Measurements from ENCODE around the gene USH1G. TPM values are rescaled to one million over a fixed set of nuclear protein-coding genes. Genes with fewer than 3 reads are reported as not detected.

USH1G gene
- total and polyA plus RNA-seq, 2 of the 13 experiments (the other 11 are each of a cell fraction or from before 2014, with no cell fraction given) = 0.04 TPM; not detected in 1

DNA sequence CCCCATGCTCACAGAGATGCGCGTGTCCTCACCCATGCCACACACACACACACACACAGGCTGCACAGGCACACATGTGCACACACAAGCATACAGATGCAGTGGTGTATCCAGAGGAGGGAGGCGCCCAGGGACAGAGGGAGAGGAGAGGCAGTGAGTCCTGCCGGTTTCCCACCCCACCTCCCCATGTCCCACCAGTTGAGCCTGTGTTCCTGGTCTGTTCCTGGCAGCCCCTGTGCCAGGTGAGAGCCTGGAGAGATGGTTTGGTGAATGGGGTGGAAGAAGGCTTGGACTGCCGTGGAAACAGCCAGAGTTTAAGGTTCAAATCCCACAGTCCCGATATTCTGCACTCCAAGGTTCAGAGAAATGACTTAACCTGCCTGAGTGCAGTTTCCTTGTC, 19.4 kb downstream of the USH1G start:
- no TSS peak for BruUV-seq (replicated peaks)
- ATAC-seq (no peak; the same call in 2 of the 3 replicates), FAIRE-seq (no peak), DNase-seq (ENCODE audit: low spot score) (no peak)
- Histone ChIP-seq H3K27me3 (ENCODE audit: control insufficient read depth in 1 of 2, insufficient read depth in 2 of 2, low read length in 2 of 2) (peaks cover 14 to 53% of the 10 kb centered on the region in 2 experiments), H3K9me3 (ENCODE audit: low read length) (no peaks in the 10 kb centered on the region), H4K20me1 (ENCODE audit: insufficient read depth, low read length) (no peaks in the 10 kb centered on the region), H3K79me2 (ENCODE audit: insufficient read depth, low read length) (no peaks in the 10 kb centered on the region), H3K9ac (ENCODE audit: insufficient read depth, low read depth, low read length) (no peak overlapping the region), H3K4me1 (ENCODE audit: insufficient read depth, low read length) (no peaks in the 10 kb centered on the region), H3K36me3 (replicated peaks in 1 of 2; ENCODE audit: control insufficient read depth in 1 of 2, insufficient read depth in 2 of 2, low read length in 2 of 2) (no peaks in the 10 kb centered on the region), H3K27ac (ENCODE audit: extremely low read length, insufficient read depth, low read length) (no peak overlapping the region), H2AFZ (ENCODE audit: low read length) (no peak overlapping the region), H3K4me2 (ENCODE audit: low read depth, low read length) (no peak overlapping the region), H3K4me3 (replicated peaks in 1 of 3; ENCODE audit: insufficient read depth in 1 of 3, low read depth in 2 of 3, low read length in 3 of 3) (no peak overlapping the region)
- in situ Hi-C loops (cut with HindIII; ENCODE audit: extremely low pct_ligation_motif_present, low pct_unique_long_range_greater_than_20kb) (no loop called here), intact Hi-C loops (cut with micrococcal nuclease; ENCODE audit: unreplicated experiment) (no loop called here)
- CTCF ChIA-PET (ENCODE audit: low intra/inter-chr PET ratio, low total read pairs) = no interaction called here
- TF ChIP-seq TAF15 (IDR thresholded peaks at IDR 0.05; ENCODE audit: low read depth, low read length, poor library complexity, severe bottlenecking) = no peak
- POLR2A ChIA-PET = no interaction called here
- WGBS (ENCODE audit: low lambda C conversion rate) = 3% methylated on average over 4 of the region's 6 CpGs

DNA sequence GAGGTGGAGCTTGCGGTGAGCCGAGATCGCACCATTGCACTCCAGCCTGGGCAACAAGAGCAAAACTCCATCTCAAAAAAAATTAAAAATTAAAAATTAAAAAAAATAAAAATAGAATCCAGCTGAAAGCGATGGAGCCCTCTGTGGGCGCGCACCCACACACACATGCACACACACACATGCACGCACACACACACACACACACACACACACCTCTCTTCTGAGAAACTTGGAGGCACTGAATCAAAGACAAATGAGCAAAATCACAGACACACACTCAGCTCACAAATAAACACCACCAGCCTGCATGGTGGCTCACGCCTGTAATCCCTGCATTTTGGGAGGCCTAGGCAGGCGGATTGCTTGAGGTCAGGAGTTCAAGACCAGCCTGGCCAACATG, 20.0 kb downstream of the USH1G start:
- CTCF ChIA-PET (ENCODE audit: low intra/inter-chr PET ratio, low total read pairs) = no interaction called here
- WGBS (ENCODE audit: low lambda C conversion rate) = 63% methylated on average over 9 of the region's 9 CpGs
- TF ChIP-seq CHD4 (IDR thresholded peaks at IDR 0.05; ENCODE audit: borderline replicate concordance, low read length) (no peak), SRSF4 (IDR thresholded peaks at IDR 0.05; ENCODE audit: low read depth, low read length, poor library complexity, severe bottlenecking) (no peak), ATF2 (CRISPR knock-in tag; IDR thresholded peaks at IDR 0.05) (no peak), ZNF660 (CRISPR knock-in tag; IDR thresholded peaks at IDR 0.05; ENCODE audit: borderline replicate concordance, low read depth) (no peak), ZBTB37 (CRISPR knock-in tag; IDR thresholded peaks at IDR 0.05) (no peak), KLF11 (CRISPR knock-in tag; IDR thresholded peaks at IDR 0.05) (no peak), ZMAT5 (CRISPR knock-in tag; IDR thresholded peaks at IDR 0.05; ENCODE audit: borderline replicate concordance, low read depth) (no peak), FOXP1 (IDR thresholded peaks at IDR 0.05) (no peak), FOXP1 (CRISPR knock-in tag; IDR thresholded peaks at IDR 0.05) (no peak), HDAC6 (IDR thresholded peaks at IDR 0.05; ENCODE audit: low read depth, low read length) (no peak), ARNT2 (CRISPR knock-in tag; IDR thresholded peaks at IDR 0.05; ENCODE audit: low read depth) (no peak), EHMT2 (IDR thresholded peaks at IDR 0.05; ENCODE audit: borderline replicate concordance, low read depth, low read length) (no peak), DNMT3B (CRISPR knock-in tag; conservative IDR thresholded peaks at IDR 0.05) (no peak), HNRNPH1 (optimal IDR thresholded peaks at IDR 0.05; ENCODE audit: low read depth, low read length) (no peak), SOX5 (CRISPR knock-in tag; IDR thresholded peaks at IDR 0.05; ENCODE audit: borderline replicate concordance) (no peak), ZSCAN30 (CRISPR knock-in tag; IDR thresholded peaks at IDR 0.05) (no peak)

More for the DNA sequence above, 20.0 kb downstream of the USH1G start:
- Histone ChIP-seq H3K9ac (ENCODE audit: insufficient read depth, low read depth, low read length) (no peak overlapping the region), H3K9me3 (ENCODE audit: low read length) (no peaks in the 10 kb centered on the region), H3K4me2 (ENCODE audit: low read depth, low read length) (no peak overlapping the region), H3K79me2 (ENCODE audit: insufficient read depth, low read length) (no peaks in the 10 kb centered on the region), H3K27ac (ENCODE audit: extremely low read length, insufficient read depth, low read length) (no peak overlapping the region), H3K27me3 (ENCODE audit: control insufficient read depth in 1 of 2, insufficient read depth in 2 of 2, low read length in 2 of 2) (peaks cover 14 to 53% of the 10 kb centered on the region in 2 experiments), H2AFZ (ENCODE audit: low read length) (no peak overlapping the region), H3K36me3 (replicated peaks in 1 of 2; ENCODE audit: control insufficient read depth in 1 of 2, insufficient read depth in 2 of 2, low read length in 2 of 2) (no peaks in the 10 kb centered on the region), H3K4me1 (ENCODE audit: insufficient read depth, low read length) (no peaks in the 10 kb centered on the region), H3K4me3 (replicated peaks in 1 of 3; ENCODE audit: insufficient read depth in 1 of 3, low read depth in 2 of 3, low read length in 3 of 3) (no peak overlapping the region), H4K20me1 (ENCODE audit: insufficient read depth, low read length) (no peaks in the 10 kb centered on the region)
- no peak for DNase-seq (ENCODE audit: low spot score)
- no peak for ATAC-seq
- intact Hi-C loops (cut with micrococcal nuclease; ENCODE audit: unreplicated experiment) (no loop called here), in situ Hi-C loops (cut with HindIII; ENCODE audit: extremely low pct_ligation_motif_present, low pct_unique_long_range_greater_than_20kb) (no loop called here)
- FAIRE-seq = no peak
- POLR2A ChIA-PET = no interaction called here
- BruUV-seq (replicated peaks) = no TSS peak

All from HepG2 (cell line).